Natural killer cell (primary cell): Measurements from ENCODE around the gene ELAVL2. TPM values are rescaled to one million over a fixed set of nuclear protein-coding genes. Genes with fewer than 3 reads are reported as not detected.

ENCODE experiments used
- ATAC-seq, 3 donors: fragments of 150-1000 bp in 2 of 3; fragments of 200-7000 bp in 1 of 3; cut with Tn5 transposase; 1 replicate in 1 of 3; 2 replicates in 2 of 3; pipeline ENCODE4 v1.10.0; 2021; ENCODE audit warnings: mild to moderate bottlenecking in 2 of 3, moderate library complexity in 2 of 3
- DNase-seq, 2 donors: peaks; one replicate each; pipeline versions ENCODE4 v3.0.0 to v3.0.0-alpha.2; 2013 to 2021; ENCODE audit warnings: mixed read lengths in 1 of 2
- H3K27ac ChIP-seq: one replicate; pipeline ENCODE4 v1.5.1; 2013; ENCODE audit warnings: mild to moderate bottlenecking, low read length
- H3K27me3 ChIP-seq: one replicate; pipeline ENCODE4 v1.6.1; 2013; ENCODE audit warnings: low read length; ENCODE audit not compliant: control insufficient read depth, insufficient read depth
- H3K36me3 ChIP-seq: one replicate; pipeline ENCODE4 v1.6.1; 2013; ENCODE audit warnings: low read length; ENCODE audit not compliant: control insufficient read depth, insufficient read depth
- H3K4me1 ChIP-seq: one replicate; pipeline ENCODE4 v1.6.1; 2013; ENCODE audit warnings: low read length; ENCODE audit not compliant: control insufficient read depth, insufficient read depth
- H3K4me3 ChIP-seq: one replicate; pipeline ENCODE4 v1.5.1; 2013; ENCODE audit warnings: low read length
- H3K9me3 ChIP-seq: one replicate; pipeline ENCODE4 v1.6.1; 2013; ENCODE audit warnings: low read length; ENCODE audit not compliant: control insufficient read depth, insufficient read depth
- H3K27ac Mint-ChIP-seq, 2 donors: one replicate each; pipeline ENCODE4 v1.8.0; 2022; ENCODE audit warnings: mild to moderate bottlenecking in 2 of 2, mixed read lengths in 2 of 2, moderate library complexity in 1 of 2
- H3K27me3 Mint-ChIP-seq, 2 donors: one replicate each; pipeline ENCODE4 v1.8.0; 2022; ENCODE audit warnings: low read depth in 2 of 2, mixed read lengths in 2 of 2
- H3K36me3 Mint-ChIP-seq: one replicate; pipeline ENCODE4 v1.8.0; 2022; ENCODE audit warnings: mixed read lengths
- H3K4me1 Mint-ChIP-seq, 2 donors: one replicate each; pipeline ENCODE4 v1.8.0; 2022; ENCODE audit warnings: mixed read lengths in 2 of 2
- H3K4me3 Mint-ChIP-seq: one replicate; pipeline ENCODE4 v1.8.0; 2022; ENCODE audit warnings: mild to moderate bottlenecking, moderate library complexity, mixed read lengths
- H3K9me3 Mint-ChIP-seq, 2 donors: one replicate each; pipeline ENCODE4 v1.8.0; 2022; ENCODE audit warnings: mixed read lengths in 2 of 2
- CTCF ChIP-seq: fragments of 200-600 bp; IDR thresholded peaks from one replicate; pipeline ENCODE4 v1.8.0; 2022; ENCODE audit warnings: antibody characterized with exemption
- WGBS: methylation state at CpG from one replicate; pipeline ENCODE4 v1.1.7; 2013; ENCODE audit warnings: missing lambda C conversion rate; ENCODE audit not compliant: insufficient coverage; 5-methylcytosine and 5-hydroxymethylcytosine counted together
- intact Hi-C: fragments of 100-400 bp; cut with micrococcal nuclease; formaldehyde crosslinking; loops from one replicate; pipeline ENCODE4 v1.14.2; 2022
- total RNA-seq, 4 donors: library from RNA; stranded (reverse); fragments of 120-200 nt in 1 of 4; gene quantifications; one replicate each; pipeline versions ENCODE4 v1.2.3 to v1.2.4, GENCODE V29; 2013 to 2022

ELAVL2 gene
- total RNA-seq, 3 donors from 2014 or later (not counting 1 experiment from before 2014, with no cell fraction given), result not detected

- Mint-ChIP-seq H3K4me3 (no peak overlapping the region), H3K9me3 (peaks cover 11 to 18% of the 10 kb centered on the region in 2 donors), H3K4me1 (no peaks in the 10 kb centered on the region), H3K36me3 (peaks cover 12% of the 10 kb centered on the region), H3K27me3 (no peaks in the 10 kb centered on the region), H3K27ac (no peak overlapping the region)
- Histone ChIP-seq H3K4me1 (no peaks in the 10 kb centered on the region), H3K27ac (no peak overlapping the region), H3K9me3 (no peaks in the 10 kb centered on the region), H3K36me3 (no peaks in the 10 kb centered on the region), H3K4me3 (no peak overlapping the region), H3K27me3 (no peaks in the 10 kb centered on the region)
- DNase-seq (no peak), ATAC-seq (no peak)
- TF ChIP-seq CTCF, result no peak
- WGBS, result 85% methylated on average over 3 of the region's 3 CpGs
- intact Hi-C loops, result no loop called here
These were observed 143.1 kb downstream of the ELAVL2 start for GRCh38 chr9:23682891-23683431.

GRCh38 chr9:23682352-23682751 is 143.7 kb downstream of the ELAVL2 start:
- H3K9me3 Mint-ChIP-seq, result peaks cover 8 to 18% of the 10 kb centered on the region in 2 donors
- WGBS, result 5% methylated on average over 6 of the region's 9 CpGs
- H3K4me3 Mint-ChIP-seq, result no peak overlapping the region
- Histone ChIP-seq H3K36me3 (no peaks in the 10 kb centered on the region), H3K9me3 (no peaks in the 10 kb centered on the region), H3K27me3 (no peaks in the 10 kb centered on the region), H3K27ac (no peak overlapping the region), H3K4me3 (no peak overlapping the region), H3K4me1 (no peaks in the 10 kb centered on the region)
- ATAC-seq (no peak), DNase-seq (no peak)
- TF ChIP-seq CTCF, result no peak
- no peak overlapping the region for H3K27ac Mint-ChIP-seq
- H3K27me3 Mint-ChIP-seq, result no peaks in the 10 kb centered on the region
- H3K4me1 Mint-ChIP-seq, result no peaks in the 10 kb centered on the region
- intact Hi-C loops, result no loop called here
- peaks cover 12% of the 10 kb centered on the region for H3K36me3 Mint-ChIP-seq

GRCh38 chr9:23677446-23677845 is 148.6 kb downstream of the ELAVL2 start:
- ATAC-seq (no peak), DNase-seq (no peak)
- Histone ChIP-seq H3K4me1 (no peaks in the 10 kb centered on the region), H3K27me3 (no peaks in the 10 kb centered on the region), H3K9me3 (no peaks in the 10 kb centered on the region), H3K27ac (no peak overlapping the region), H3K4me3 (no peak overlapping the region), H3K36me3 (no peaks in the 10 kb centered on the region)
- no peaks in the 10 kb centered on the region for H3K4me1 Mint-ChIP-seq
- no peaks in the 10 kb centered on the region for H3K27me3 Mint-ChIP-seq
- 72% methylated on average over 1 of the region's 3 CpGs for WGBS
- peaks cover 10% of the 10 kb centered on the region for H3K36me3 Mint-ChIP-seq
- H3K4me3 Mint-ChIP-seq, result no peak overlapping the region
- intact Hi-C loops, result no loop called here
- no peak overlapping the region for H3K27ac Mint-ChIP-seq
- H3K9me3 Mint-ChIP-seq, result peaks cover 11 to 28% of the 10 kb centered on the region in 2 donors
- no peak for TF ChIP-seq CTCF

GRCh38 chr9:23674016-23674585 is 151.9 kb downstream of the ELAVL2 start:
- DNase-seq (no peak), ATAC-seq (no peak)
- Mint-ChIP-seq H3K27ac (no peak overlapping the region), H3K4me3 (no peak overlapping the region), H3K27me3 (no peaks in the 10 kb centered on the region), H3K4me1 (no peaks in the 10 kb centered on the region), H3K9me3 (peaks cover 10 to 15% of the 10 kb centered on the region in 2 donors), H3K36me3 (no peaks in the 10 kb centered on the region)
- 86% methylated on average over 4 of the region's 6 CpGs for WGBS
- H3K4me1 ChIP-seq, result no peaks in the 10 kb centered on the region
- no peaks in the 10 kb centered on the region for H3K27me3 ChIP-seq
- no peak overlapping the region for H3K4me3 ChIP-seq
- H3K36me3 ChIP-seq, result no peaks in the 10 kb centered on the region
- intact Hi-C loops, result no loop called here
- no peak overlapping the region for H3K27ac ChIP-seq
- peaks cover 2% of the 10 kb centered on the region for H3K9me3 ChIP-seq
- no peak for TF ChIP-seq CTCF
